GM12872 (cell line): Measurements from ENCODE around the gene AAK1.

Source experiments
- TF ChIP-seq, protein P1 (sequence below): IDR thresholded peaks from 3 replicates; pipeline ENCODE4 v1.5.1; 2011; ENCODE audit warnings: low read depth, mild to moderate bottlenecking, low read length, moderate library complexity; ENCODE audit not compliant: insufficient read depth

Gene AAK1

DNA sequence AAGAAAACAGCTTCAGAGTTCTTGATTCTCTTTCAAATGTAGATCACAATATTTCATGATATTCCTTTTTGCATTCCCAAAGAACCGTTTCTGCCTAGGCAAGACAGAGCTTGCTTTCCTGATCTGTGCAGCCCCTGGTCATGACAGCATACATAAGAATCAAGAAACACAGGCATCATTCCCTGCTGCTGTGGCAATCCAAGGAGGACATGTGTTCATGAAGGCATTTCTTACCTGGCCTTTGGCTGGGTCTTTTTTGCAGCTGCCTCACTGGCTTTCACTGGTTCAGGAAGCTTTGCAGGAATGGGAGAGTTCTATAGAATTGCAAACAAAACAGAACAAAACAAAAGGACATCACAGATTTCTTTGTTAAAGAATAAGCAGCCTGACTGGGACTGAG lies 118.7 kb downstream of the AAK1 start:
- TF ChIP-seq, protein P1, sequence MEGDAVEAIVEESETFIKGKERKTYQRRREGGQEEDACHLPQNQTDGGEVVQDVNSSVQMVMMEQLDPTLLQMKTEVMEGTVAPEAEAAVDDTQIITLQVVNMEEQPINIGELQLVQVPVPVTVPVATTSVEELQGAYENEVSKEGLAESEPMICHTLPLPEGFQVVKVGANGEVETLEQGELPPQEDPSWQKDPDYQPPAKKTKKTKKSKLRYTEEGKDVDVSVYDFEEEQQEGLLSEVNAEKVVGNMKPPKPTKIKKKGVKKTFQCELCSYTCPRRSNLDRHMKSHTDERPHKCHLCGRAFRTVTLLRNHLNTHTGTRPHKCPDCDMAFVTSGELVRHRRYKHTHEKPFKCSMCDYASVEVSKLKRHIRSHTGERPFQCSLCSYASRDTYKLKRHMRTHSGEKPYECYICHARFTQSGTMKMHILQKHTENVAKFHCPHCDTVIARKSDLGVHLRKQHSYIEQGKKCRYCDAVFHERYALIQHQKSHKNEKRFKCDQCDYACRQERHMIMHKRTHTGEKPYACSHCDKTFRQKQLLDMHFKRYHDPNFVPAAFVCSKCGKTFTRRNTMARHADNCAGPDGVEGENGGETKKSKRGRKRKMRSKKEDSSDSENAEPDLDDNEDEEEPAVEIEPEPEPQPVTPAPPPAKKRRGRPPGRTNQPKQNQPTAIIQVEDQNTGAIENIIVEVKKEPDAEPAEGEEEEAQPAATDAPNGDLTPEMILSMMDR, result no peak

DNA sequence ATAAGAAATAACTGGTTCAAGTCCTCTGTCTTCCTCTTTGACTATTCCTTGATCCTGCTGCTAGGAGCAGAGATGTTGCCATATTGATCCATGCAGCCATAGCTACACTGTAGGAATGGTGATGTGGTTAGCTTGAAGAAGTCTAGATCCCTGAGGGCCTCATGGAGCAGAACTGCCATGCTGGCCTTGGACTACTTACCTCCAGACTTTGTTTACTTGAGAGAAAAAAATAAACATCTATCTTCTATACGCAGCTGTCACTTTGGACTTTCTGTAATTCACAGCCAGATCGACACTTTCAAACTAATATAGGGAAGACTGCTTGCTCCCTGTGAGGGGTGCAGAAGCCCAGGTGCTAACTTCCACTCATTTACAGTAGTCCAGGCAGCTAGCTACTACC lies 121.8 kb downstream of the AAK1 start:
- TF ChIP-seq, protein P1, result no peak

GRCh38 chr2:69518841-69519240 lies 124.7 kb downstream of the AAK1 start:
- TF ChIP-seq, protein P1, result no peak

- TF ChIP-seq, protein P1, result no peak
These were observed 126.1 kb downstream of the AAK1 start for GRCh38 chr2:69517410-69517809.

GRCh38 chr2:69514819-69515218 lies 128.7 kb downstream of the AAK1 start:
- TF ChIP-seq, protein P1, result no peak

DNA sequence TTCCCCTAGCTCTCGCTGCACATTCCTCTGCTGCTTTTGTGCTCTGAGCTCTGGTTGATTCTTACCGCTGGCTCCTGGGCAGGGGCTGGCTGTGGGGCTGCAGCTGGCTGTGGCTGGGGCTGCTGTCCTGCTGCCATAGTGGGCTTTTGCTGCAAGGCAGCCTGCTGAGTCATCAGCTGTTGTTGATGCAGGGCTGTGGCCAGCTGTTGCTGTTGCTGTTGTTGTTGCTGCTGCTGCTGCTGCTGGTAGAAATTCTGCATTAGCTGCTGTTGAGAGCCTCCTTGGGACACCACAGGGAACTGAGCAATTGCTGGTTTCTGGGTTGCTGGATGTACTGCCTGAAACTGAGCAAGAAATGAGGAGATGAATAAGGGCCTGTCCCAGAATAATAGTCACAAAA lies 129.1 kb downstream of the AAK1 start:
- TF ChIP-seq, protein P1, result no peak

DNA sequence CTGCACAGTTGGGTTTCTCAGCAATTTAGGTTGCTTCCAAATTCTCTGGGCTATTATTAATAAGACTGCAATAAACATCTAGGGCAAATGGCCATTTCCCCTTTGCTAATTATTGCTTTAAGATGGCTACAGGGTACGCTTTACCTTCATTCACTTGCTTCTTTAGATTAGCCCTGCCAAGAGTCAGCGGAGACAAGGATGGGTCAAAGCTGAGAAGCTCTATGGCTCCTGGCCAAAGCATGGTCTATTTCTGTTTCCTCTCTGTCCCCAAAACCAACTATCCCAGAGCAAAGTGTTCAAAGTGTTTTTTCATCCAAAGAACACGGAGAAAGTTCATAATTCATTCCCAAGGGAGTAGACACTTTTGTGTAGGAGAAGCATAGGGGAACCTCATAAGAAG lies 131.1 kb downstream of the AAK1 start:
- TF ChIP-seq, protein P1, result no peak

DNA sequence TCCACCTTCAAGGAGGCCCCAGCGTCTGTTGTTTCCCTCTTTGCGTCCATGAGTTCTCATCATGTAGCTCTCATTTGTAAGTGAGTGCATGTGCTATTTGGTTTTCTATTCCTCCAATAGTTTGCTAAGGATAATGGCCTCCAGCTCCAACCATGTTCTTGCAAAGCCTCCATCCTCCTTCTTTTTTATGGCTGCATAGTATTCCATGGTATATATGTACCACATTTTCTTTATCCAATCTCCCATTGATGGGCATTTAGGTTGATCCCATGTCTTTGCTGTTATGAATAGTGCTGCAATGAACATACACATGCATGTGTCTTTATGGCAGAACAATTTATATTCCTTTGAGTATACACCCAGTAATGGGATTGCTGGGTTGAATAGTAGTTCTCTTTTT lies 133.3 kb downstream of the AAK1 start:
- TF ChIP-seq, protein P1, result no peak
